HG03039 (cell line): ENCODE results near the gene LGALS7.

Experiments used
- ATAC-seq: cut with Tn5 transposase; IDR thresholded peaks from one replicate; pipeline ENCODE4 v1.9.1; 2021; ENCODE audit warnings: mild to moderate bottlenecking, moderate library complexity; ENCODE audit not compliant: unreplicated experiment

LGALS7 gene

GRCh38 chr19:38741670-38742069 lies 31.6 kb downstream of the LGALS7 start:
- ATAC-seq: no peak

GRCh38 chr19:38740932-38741331 lies 32.4 kb downstream of the LGALS7 start:
- no peak for ATAC-seq

- ATAC-seq: no peak
These were observed 33.1 kb downstream of the LGALS7 start for GRCh38 chr19:38740257-38740592.

GRCh38 chr19:38739440-38740256 lies 33.7 kb downstream of the LGALS7 start:
- no peak for ATAC-seq

GRCh38 chr19:38737921-38738737 lies 35.2 kb downstream of the LGALS7 start:
- no peak for ATAC-seq

GRCh38 chr19:38737281-38737865 lies 35.9 kb downstream of the LGALS7 start:
- ATAC-seq: no peak

- no peak for ATAC-seq
These were observed 36.7 kb downstream of the LGALS7 start for GRCh38 chr19:38736413-38737280.

GRCh38 chr19:38736036-38736412 lies 37.3 kb downstream of the LGALS7 start:
- ATAC-seq: no peak

GRCh38 chr19:38735257-38735686 lies 38.0 kb downstream of the LGALS7 start:
- no peak for ATAC-seq

GRCh38 chr19:38734426-38735256 lies 38.7 kb downstream of the LGALS7 start:
- no peak for ATAC-seq

GRCh38 chr19:38734176-38734425 lies 39.2 kb downstream of the LGALS7 start:
- ATAC-seq: no peak

- ATAC-seq: no peak
These were observed 39.7 kb downstream of the LGALS7 start for GRCh38 chr19:38733493-38734175.

GRCh38 chr19:38733241-38733492 lies 40.1 kb downstream of the LGALS7 start:
- ATAC-seq: no peak

GRCh38 chr19:38731654-38732301 lies 41.5 kb downstream of the LGALS7 start:
- ATAC-seq: no peak

- ATAC-seq: no peak
These were observed 42.4 kb downstream of the LGALS7 start for GRCh38 chr19:38730731-38731589.

- no peak for ATAC-seq
These were observed 42.9 kb downstream of the LGALS7 start for GRCh38 chr19:38730470-38730730.

- no peak for ATAC-seq
These were observed 43.5 kb downstream of the LGALS7 start for GRCh38 chr19:38729653-38730469.
